ENCODE data around the gene GRID1.
"Not testable (repeated sequence)": the region's sequence is repeated elsewhere in the genome, so short reads cannot be mapped to it uniquely, and the experiment has no call there.

GRID1 gene

DNA sequence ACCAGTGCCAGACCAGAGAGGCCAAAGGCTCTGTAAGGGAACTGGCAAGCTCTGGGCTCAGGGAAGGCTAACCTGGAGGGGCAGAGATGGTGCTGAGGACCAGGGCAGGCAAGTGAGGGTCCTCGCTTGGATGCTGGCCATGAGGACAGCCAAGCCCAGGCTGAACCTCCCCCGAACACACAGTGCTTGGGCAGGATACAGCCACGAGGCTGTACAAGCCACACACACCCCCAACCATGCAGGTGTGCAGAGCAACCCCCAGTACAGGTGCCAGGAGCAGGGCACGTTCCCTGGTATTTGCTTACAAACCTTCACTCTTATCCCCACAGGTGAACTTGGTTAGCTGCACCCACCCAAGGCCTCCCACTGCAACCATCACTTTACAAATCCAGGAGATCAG lies 185.7 kb downstream of the GRID1 start:
- TF ChIP-seq, protein P1, sequence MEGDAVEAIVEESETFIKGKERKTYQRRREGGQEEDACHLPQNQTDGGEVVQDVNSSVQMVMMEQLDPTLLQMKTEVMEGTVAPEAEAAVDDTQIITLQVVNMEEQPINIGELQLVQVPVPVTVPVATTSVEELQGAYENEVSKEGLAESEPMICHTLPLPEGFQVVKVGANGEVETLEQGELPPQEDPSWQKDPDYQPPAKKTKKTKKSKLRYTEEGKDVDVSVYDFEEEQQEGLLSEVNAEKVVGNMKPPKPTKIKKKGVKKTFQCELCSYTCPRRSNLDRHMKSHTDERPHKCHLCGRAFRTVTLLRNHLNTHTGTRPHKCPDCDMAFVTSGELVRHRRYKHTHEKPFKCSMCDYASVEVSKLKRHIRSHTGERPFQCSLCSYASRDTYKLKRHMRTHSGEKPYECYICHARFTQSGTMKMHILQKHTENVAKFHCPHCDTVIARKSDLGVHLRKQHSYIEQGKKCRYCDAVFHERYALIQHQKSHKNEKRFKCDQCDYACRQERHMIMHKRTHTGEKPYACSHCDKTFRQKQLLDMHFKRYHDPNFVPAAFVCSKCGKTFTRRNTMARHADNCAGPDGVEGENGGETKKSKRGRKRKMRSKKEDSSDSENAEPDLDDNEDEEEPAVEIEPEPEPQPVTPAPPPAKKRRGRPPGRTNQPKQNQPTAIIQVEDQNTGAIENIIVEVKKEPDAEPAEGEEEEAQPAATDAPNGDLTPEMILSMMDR (conservative IDR thresholded peaks at IDR 0.05; ENCODE audit: control insufficient read depth, insufficient read depth, low read depth, low read length): no peak
- no peak overlapping the region for H3K4me3 ChIP-seq (ENCODE audit: control insufficient read depth, low read depth, low read length)
- DNase-seq (ENCODE audit: low read depth): no peak

DNA sequence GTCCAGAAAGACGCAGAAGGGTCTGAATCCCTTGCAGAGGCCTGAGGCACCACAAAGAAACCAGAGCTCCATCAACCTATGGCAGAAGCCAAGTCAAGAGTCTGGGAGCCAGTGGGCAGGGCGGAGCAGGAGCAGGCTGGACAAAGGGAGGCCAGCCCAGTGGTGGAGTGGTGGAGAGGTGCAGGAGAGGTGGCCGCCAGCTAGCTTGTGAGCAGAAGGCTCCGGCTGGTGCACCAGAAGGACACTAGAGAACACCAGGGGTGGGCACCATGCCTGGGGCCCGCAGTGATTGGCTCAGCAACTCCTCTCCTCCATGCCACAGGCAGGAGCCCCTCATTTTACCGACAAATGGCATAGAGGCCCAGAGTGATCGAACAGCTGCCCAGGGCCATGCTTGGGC lies 186.6 kb downstream of the GRID1 start:
- TF ChIP-seq, protein P1 (conservative IDR thresholded peaks at IDR 0.05; ENCODE audit: control insufficient read depth, insufficient read depth, low read depth, low read length): no peak
- H3K4me3 ChIP-seq (ENCODE audit: control insufficient read depth, low read depth, low read length): no peak overlapping the region
- no peak for DNase-seq (ENCODE audit: low read depth)

DNA sequence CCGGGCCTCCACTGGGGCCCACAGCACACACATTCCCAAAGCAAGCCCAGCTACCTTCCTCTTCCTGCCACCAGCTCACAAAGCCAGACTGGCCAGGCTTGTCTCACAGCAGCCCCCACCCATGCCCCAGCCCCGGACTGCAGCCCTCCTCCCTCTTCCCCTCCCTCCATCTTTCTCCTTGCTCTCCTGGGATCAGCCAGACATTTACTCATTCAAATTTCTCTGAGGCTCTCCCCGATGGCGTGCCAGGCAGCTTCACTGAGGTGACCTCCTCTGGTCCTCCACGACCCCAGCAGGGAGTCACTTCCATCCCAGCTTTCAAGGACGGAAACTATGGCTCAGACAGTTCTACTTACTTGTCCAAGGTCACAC lies 187.5 kb downstream of the GRID1 start:
- TF ChIP-seq, protein P1 (conservative IDR thresholded peaks at IDR 0.05; ENCODE audit: control insufficient read depth, insufficient read depth, low read depth, low read length): no peak
- no peak for DNase-seq (ENCODE audit: low read depth)
- no peak overlapping the region for H3K4me3 ChIP-seq (ENCODE audit: control insufficient read depth, low read depth, low read length)

DNA sequence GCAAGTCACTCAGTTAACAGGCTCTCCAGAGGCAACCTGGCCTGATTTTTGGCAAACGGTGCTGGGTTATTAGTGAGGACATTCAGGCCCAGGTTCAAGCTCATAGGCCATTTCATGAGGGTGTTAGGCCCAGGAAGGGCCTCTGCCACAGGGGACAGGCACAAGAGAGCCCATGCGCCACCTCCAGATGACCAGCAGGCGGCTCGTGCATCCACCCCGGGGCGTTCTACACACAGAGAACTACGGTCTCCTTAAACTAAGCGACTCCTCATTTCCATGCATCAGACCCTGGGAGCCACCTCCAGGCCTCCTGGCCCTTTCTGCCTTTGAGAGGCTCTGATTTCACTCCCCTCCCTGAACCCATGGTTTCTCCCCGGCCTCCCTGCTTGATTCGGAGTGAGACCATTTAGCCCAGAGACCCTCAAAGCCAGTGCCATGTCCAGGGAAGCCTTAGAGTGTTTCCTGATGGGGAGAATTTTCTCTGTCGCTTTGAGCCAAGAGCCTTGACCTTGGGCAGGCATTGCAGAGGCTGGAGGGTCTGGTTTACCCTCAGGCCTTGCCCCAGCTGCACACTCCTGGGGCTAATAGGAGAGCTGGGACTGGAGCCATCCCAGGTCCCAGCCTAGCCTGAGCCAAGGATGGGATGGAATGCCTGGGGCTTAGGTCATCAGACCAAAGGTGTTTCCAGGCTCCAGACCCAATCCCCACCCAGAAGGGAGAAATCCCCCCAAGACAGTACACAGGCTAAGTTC lies 188.0 kb downstream of the GRID1 start:
- no peak overlapping the region for H3K4me3 ChIP-seq (ENCODE audit: control insufficient read depth, low read depth, low read length)
- TF ChIP-seq, protein P1 (conservative IDR thresholded peaks at IDR 0.05; ENCODE audit: control insufficient read depth, insufficient read depth, low read depth, low read length): peak; percentile 22
- DNase-seq (ENCODE audit: low read depth): no peak

- TF ChIP-seq, protein P1 (conservative IDR thresholded peaks at IDR 0.05; ENCODE audit: control insufficient read depth, insufficient read depth, low read depth, low read length): no peak
- DNase-seq (ENCODE audit: low read depth): no peak
- H3K4me3 ChIP-seq (ENCODE audit: control insufficient read depth, low read depth, low read length): no peak overlapping the region
These were observed 188.9 kb downstream of the GRID1 start for GRCh38 chr10:86177537-86178155.

- no peak for DNase-seq (ENCODE audit: low read depth)
- H3K4me3 ChIP-seq (ENCODE audit: control insufficient read depth, low read depth, low read length): no peak overlapping the region
- TF ChIP-seq, protein P1 (conservative IDR thresholded peaks at IDR 0.05; ENCODE audit: control insufficient read depth, insufficient read depth, low read depth, low read length): no peak
These were observed 189.6 kb downstream of the GRID1 start for GRCh38 chr10:86176850-86177536.

GRCh38 chr10:86175476-86175875 lies 191.1 kb downstream of the GRID1 start:
- not testable (repeated sequence) for H3K4me3 ChIP-seq (ENCODE audit: control insufficient read depth, low read depth, low read length); DNase-seq (ENCODE audit: low read depth)

Data from fibroblast of mammary gland (primary cell).